HepG2 (cell line): ENCODE data around the gene NT5C. TPM values are rescaled to one million over a fixed set of nuclear protein-coding genes. Genes with fewer than 3 reads are reported as not detected.
A peak's percentile ranks its signal among the peaks of the same experiment; 100 is the strongest.

Experiments used
- FOXA1 ChIP-seq, 2 experiments: fragments of 450-650 bp in 1 of 2; sonication (generic) in 1 of 2; formaldehyde crosslinking in 1 of 2; IDR thresholded peaks; 2 replicates each; pipeline versions ENCODE4 v1.4.0 to v1.6.1; 2016 to 2020; ENCODE audit warnings: missing genetic modification reagents in 1 of 2
- FOXK2 ChIP-seq: fragments of 450-650 bp; IDR thresholded peaks from 2 replicates; pipeline ENCODE4 v1.6.1; 2016
- MIER3 ChIP-seq: IDR thresholded peaks from 2 replicates; pipeline ENCODE4 v1.6.1; 2016; ENCODE audit warnings: missing compliant biosample characterization, borderline replicate concordance
- PCBP1 ChIP-seq: fragments of 200-400 bp; formaldehyde crosslinking; IDR thresholded peaks from 2 replicates; pipeline ENCODE4 v1.6.1; 2017; ENCODE audit warnings: mild to moderate bottlenecking, low read depth, low read length, borderline replicate concordance
- ZEB1 ChIP-seq: IDR thresholded peaks from 2 replicates; pipeline ENCODE4 v1.6.1; 2012; ENCODE audit warnings: mild to moderate bottlenecking, low read depth, inconsistent platforms; ENCODE audit not compliant: insufficient replicate concordance
- ZNF296 ChIP-seq: sonication (generic); formaldehyde crosslinking; conservative IDR thresholded peaks from 2 replicates; pipeline ENCODE4 v1.5.0; 2020; ENCODE audit warnings: mild to moderate bottlenecking, missing genetic modification reagents
- polyA plus RNA-seq, 8 experiments: library from polyadenylated mRNA; depleted of rRNA in 3 of 8; stranded (reverse) in 7 of 8; unstranded in 1 of 8; fragments of >200 nt; fragmentation: Illumina TruSeq in 4 of 8; extraction: Trizol in 4 of 8; gene quantifications; 2 replicates each; pipeline versions ENCODE4 v1.2.1 to v1.2.3, GENCODE V29; 2011 to 2016; ENCODE audit warnings: low read depth in 4 of 8, missing spikeins in 1 of 8, mixed read lengths in 1 of 8; ENCODE audit not compliant: insufficient read depth in 1 of 8
- total RNA-seq, 5 experiments: library from RNA; depleted of rRNA; stranded (reverse); fragments of >200 nt; fragmentation: Illumina TruSeq; extraction: Trizol; gene quantifications; 2 replicates each; pipeline ENCODE4 v1.2.3, GENCODE V29; 2016; ENCODE audit warnings: low read depth in 1 of 5
- TF ChIP-seq, protein P1 (sequence below): sonication (generic); formaldehyde crosslinking; IDR thresholded peaks from 2 replicates; pipeline ENCODE4 v1.4.0; 2020; ENCODE audit warnings: mild to moderate bottlenecking, missing genetic modification reagents, borderline replicate concordance
- TF ChIP-seq, protein P2 (sequence below): sonication (generic); formaldehyde crosslinking; IDR thresholded peaks from 2 replicates; pipeline ENCODE4 v1.4.0; 2020; ENCODE audit warnings: mild to moderate bottlenecking, missing genetic modification reagents
- TF ChIP-seq, protein P3 (sequence below): IDR thresholded peaks from 2 replicates; pipeline ENCODE4 v1.6.1; 2012; ENCODE audit warnings: inconsistent platforms
- TF ChIP-seq, protein P4 (sequence below): sonication (generic); formaldehyde crosslinking; IDR thresholded peaks from 2 replicates; pipeline ENCODE4 v1.5.0; 2020; ENCODE audit warnings: mild to moderate bottlenecking, missing genetic modification reagents
- TF ChIP-seq, protein P5 (sequence below), 2 experiments: sonication (generic) in 1 of 2; formaldehyde crosslinking in 1 of 2; IDR thresholded peaks; 2 replicates each; pipeline versions ENCODE4 v1.5.1 to v1.6.1; 2011 to 2020; ENCODE audit warnings: borderline replicate concordance in 1 of 2, low read depth in 1 of 2, low read length in 1 of 2, mild to moderate bottlenecking in 1 of 2, missing genetic modification reagents in 1 of 2, moderate library complexity in 1 of 2
- TF ChIP-seq, protein P6 (sequence below): sonication (generic); formaldehyde crosslinking; IDR thresholded peaks from 2 replicates; pipeline ENCODE4 v1.8.0; 2022; ENCODE audit warnings: mild to moderate bottlenecking, missing genetic modification reagents
- TF ChIP-seq, protein P7 (sequence below), 2 experiments: sonication (generic) in 1 of 2; formaldehyde crosslinking in 1 of 2; IDR thresholded peaks; 2 replicates each; pipeline versions ENCODE4 v1.4.0 to v1.6.1; 2016 to 2020; ENCODE audit warnings: borderline replicate concordance in 1 of 2, low read depth in 1 of 2, mild to moderate bottlenecking in 1 of 2, missing genetic modification reagents in 1 of 2

NT5C gene
- total and polyA plus RNA-seq, 2 of the 13 experiments (the other 11 are each of a cell fraction or from before 2014, with no cell fraction given) = 42.8 to 48.6 TPM

DNA sequence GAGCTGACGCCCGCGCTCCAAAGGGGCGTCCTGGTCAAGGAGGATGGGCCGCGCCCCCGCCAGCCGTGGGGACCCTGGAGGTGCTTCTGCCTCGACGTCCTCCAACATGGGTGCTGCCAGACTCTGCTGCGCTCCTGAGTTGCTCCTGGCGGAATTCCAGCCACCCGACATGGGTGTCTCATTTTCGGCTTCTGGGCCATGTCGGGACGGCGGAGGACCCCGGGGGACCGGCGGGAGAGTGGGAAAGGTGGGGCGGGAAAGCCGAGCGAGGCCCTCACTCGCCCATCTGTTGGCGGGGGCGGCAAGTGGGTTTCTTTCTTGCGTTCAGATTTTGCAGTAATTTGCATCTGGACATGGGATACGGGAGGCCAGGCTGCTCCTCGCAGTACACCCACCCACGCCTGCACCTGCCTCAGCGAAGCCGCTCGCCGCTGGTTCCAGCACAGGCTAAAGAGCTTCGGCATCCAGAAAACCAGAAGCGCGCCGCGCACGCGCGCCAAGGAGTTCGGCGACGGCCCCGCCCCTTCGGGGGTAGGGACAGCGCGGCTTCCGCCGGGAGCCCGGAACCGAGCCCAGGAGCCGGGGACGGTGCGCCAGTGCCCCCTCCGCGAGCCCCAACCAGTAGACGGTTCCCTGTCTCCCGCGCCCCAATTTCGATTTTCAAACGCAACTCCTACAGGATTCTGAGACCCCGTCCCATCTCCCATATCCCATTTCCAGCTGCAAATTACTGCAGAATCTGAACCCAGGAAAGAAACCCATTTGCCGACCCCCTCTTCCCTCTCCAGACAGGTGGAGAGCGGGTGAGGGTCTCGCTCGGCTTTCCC lies 21.9 kb downstream of the NT5C start, which contains the start of gene ARMC7 (continued):
- TF ChIP-seq, protein P1, sequence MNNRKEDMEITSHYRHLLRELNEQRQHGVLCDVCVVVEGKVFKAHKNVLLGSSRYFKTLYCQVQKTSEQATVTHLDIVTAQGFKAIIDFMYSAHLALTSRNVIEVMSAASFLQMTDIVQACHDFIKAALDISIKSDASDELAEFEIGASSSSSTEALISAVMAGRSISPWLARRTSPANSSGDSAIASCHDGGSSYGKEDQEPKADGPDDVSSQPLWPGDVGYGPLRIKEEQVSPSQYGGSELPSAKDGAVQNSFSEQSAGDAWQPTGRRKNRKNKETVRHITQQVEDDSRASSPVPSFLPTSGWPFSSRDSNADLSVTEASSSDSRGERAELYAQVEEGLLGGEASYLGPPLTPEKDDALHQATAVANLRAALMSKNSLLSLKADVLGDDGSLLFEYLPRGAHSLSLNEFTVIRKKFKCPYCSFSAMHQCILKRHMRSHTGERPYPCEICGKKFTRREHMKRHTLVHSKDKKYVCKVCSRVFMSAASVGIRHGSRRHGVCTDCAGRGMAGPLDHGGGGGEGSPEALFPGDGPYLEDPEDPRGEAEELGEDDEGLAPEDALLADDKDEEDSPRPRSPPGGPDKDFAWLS (CRISPR knock-in tag) = no peak
- TF ChIP-seq, protein P2, sequence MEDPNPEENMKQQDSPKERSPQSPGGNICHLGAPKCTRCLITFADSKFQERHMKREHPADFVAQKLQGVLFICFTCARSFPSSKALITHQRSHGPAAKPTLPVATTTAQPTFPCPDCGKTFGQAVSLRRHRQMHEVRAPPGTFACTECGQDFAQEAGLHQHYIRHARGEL = no peak
- TF ChIP-seq, protein P3, sequence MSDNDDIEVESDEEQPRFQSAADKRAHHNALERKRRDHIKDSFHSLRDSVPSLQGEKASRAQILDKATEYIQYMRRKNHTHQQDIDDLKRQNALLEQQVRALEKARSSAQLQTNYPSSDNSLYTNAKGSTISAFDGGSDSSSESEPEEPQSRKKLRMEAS = peak; percentile 77
- TF ChIP-seq ZNF296 (CRISPR knock-in tag) = peak; percentile 78; the same call in 1 of the 2 replicates
- TF ChIP-seq MIER3 = peak; percentile 27; the same call in 1 of the 2 replicates
- no peak for TF ChIP-seq FOXA1 (IDR thresholded peaks at IDR 0.05)
- 0 out of 2 replicates have a peak, but pooled peaks have one; percentile 5 for TF ChIP-seq FOXA1 (CRISPR knock-in tag; IDR thresholded peaks at IDR 0.05)
- TF ChIP-seq, protein P4, sequence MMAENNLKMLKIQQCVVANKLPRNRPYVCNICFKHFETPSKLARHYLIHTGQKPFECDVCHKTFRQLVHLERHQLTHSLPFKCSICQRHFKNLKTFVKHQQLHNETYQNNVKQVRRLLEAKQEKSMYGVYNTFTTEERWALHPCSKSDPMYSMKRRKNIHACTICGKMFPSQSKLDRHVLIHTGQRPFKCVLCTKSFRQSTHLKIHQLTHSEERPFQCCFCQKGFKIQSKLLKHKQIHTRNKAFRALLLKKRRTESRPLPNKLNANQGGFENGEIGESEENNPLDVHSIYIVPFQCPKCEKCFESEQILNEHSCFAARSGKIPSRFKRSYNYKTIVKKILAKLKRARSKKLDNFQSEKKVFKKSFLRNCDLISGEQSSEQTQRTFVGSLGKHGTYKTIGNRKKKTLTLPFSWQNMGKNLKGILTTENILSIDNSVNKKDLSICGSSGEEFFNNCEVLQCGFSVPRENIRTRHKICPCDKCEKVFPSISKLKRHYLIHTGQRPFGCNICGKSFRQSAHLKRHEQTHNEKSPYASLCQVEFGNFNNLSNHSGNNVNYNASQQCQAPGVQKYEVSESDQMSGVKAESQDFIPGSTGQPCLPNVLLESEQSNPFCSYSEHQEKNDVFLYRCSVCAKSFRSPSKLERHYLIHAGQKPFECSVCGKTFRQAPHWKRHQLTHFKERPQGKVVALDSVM (CRISPR knock-in tag) = no peak
- peak; percentile 41 for TF ChIP-seq ZEB1
- TF ChIP-seq, protein P5, sequence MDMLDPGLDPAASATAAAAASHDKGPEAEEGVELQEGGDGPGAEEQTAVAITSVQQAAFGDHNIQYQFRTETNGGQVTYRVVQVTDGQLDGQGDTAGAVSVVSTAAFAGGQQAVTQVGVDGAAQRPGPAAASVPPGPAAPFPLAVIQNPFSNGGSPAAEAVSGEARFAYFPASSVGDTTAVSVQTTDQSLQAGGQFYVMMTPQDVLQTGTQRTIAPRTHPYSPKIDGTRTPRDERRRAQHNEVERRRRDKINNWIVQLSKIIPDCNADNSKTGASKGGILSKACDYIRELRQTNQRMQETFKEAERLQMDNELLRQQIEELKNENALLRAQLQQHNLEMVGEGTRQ (IDR thresholded peaks at IDR 0.05; ENCODE audit: low read depth, low read length) = no peak
- TF ChIP-seq, protein P5 (CRISPR knock-in tag; IDR thresholded peaks at IDR 0.05; ENCODE audit: borderline replicate concordance) = no peak
- no peak for TF ChIP-seq PCBP1
- no peak for TF ChIP-seq FOXK2
- TF ChIP-seq, protein P6, sequence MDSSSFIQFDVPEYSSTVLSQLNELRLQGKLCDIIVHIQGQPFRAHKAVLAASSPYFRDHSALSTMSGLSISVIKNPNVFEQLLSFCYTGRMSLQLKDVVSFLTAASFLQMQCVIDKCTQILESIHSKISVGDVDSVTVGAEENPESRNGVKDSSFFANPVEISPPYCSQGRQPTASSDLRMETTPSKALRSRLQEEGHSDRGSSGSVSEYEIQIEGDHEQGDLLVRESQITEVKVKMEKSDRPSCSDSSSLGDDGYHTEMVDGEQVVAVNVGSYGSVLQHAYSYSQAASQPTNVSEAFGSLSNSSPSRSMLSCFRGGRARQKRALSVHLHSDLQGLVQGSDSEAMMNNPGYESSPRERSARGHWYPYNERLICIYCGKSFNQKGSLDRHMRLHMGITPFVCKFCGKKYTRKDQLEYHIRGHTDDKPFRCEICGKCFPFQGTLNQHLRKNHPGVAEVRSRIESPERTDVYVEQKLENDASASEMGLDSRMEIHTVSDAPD (CRISPR knock-in tag) = 0 out of 2 replicates have a peak, but pooled peaks have one; percentile 50
- TF ChIP-seq, protein P7, sequence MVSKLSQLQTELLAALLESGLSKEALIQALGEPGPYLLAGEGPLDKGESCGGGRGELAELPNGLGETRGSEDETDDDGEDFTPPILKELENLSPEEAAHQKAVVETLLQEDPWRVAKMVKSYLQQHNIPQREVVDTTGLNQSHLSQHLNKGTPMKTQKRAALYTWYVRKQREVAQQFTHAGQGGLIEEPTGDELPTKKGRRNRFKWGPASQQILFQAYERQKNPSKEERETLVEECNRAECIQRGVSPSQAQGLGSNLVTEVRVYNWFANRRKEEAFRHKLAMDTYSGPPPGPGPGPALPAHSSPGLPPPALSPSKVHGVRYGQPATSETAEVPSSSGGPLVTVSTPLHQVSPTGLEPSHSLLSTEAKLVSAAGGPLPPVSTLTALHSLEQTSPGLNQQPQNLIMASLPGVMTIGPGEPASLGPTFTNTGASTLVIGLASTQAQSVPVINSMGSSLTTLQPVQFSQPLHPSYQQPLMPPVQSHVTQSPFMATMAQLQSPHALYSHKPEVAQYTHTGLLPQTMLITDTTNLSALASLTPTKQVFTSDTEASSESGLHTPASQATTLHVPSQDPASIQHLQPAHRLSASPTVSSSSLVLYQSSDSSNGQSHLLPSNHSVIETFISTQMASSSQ (IDR thresholded peaks at IDR 0.05; ENCODE audit: low read depth) = no peak
- TF ChIP-seq, protein P7 (CRISPR knock-in tag; IDR thresholded peaks at IDR 0.05; ENCODE audit: borderline replicate concordance) = no peak
